Left forelimb (tissue), 1 donor: ENCODE results near the gene SERPINB11.
"Not testable (repeated sequence)": the region's sequence is repeated elsewhere in the genome, so short reads cannot be mapped to it uniquely, and the experiment has no call there.

Source experiments
- DNase-seq: peaks from one replicate; pipeline ENCODE4 v3.0.0-alpha.2; 2018; ENCODE audit warnings: low spot score

The SERPINB11 gene

GRCh38 chr18:63702660-63703059 lies at the start of gene SERPINB11:
Gene SERPINB11, plus strand, starts transcription at chr18:63702960. Its CDS starts 7,234 bp downstream, at chr18:63710194.
- DNase-seq = no peak

GRCh38 chr18:63658920-63659319 lies 43.8 kb upstream of the SERPINB11 start:
- DNase-seq = not testable (repeated sequence)

- DNase-seq = not testable (repeated sequence)
Observed at GRCh38 chr18:63661750-63662149, 41.0 kb upstream of the SERPINB11 start, which contains the start of gene SERPINB3. Gene SERPINB3, minus strand, starts transcription at chr18:63661893. Its CDS starts 677 bp downstream, at chr18:63661216.

GRCh38 chr18:63664571-63664970 lies 38.2 kb upstream of the SERPINB11 start:
- DNase-seq = no peak

- DNase-seq = no peak
Observed at GRCh38 chr18:63676526-63677323, 26.0 kb upstream of the SERPINB11 start.

GRCh38 chr18:63677500-63678225 lies 25.1 kb upstream of the SERPINB11 start:
- no peak for DNase-seq

GRCh38 chr18:63679820-63680606 lies 22.7 kb upstream of the SERPINB11 start:
- no peak for DNase-seq

- no peak for DNase-seq
Observed at GRCh38 chr18:63681449-63682340, 21.1 kb upstream of the SERPINB11 start.

- DNase-seq = no peak
Observed at GRCh38 chr18:63683152-63683551, 19.6 kb upstream of the SERPINB11 start.

- DNase-seq = no peak
Observed at GRCh38 chr18:63683890-63684289, 18.9 kb upstream of the SERPINB11 start.

GRCh38 chr18:63684718-63685117 lies 18.0 kb upstream of the SERPINB11 start:
- no peak for DNase-seq

- no peak for DNase-seq
Observed at GRCh38 chr18:63686871-63687270, 15.9 kb upstream of the SERPINB11 start.

- no peak for DNase-seq
Observed at GRCh38 chr18:63689064-63689463, 13.7 kb upstream of the SERPINB11 start.

- no peak for DNase-seq
Observed at GRCh38 chr18:63697097-63697660, 5.6 kb upstream of the SERPINB11 start.

GRCh38 chr18:63700501-63700900 lies 2.3 kb upstream of the SERPINB11 start:
- DNase-seq = no peak

GRCh38 chr18:63701952-63702351 lies 808 bp upstream of the SERPINB11 start:
- no peak for DNase-seq

GRCh38 chr18:63705401-63705800 lies 2.6 kb downstream of the SERPINB11 start:
- no peak for DNase-seq

GRCh38 chr18:63707816-63708215 lies 5.1 kb downstream of the SERPINB11 start:
- no peak for DNase-seq

- no peak for DNase-seq
Observed at GRCh38 chr18:63708650-63709049, 5.9 kb downstream of the SERPINB11 start.

GRCh38 chr18:63725682-63726480 lies 23.1 kb downstream of the SERPINB11 start:
- DNase-seq = no peak
